Activated naive CD4-positive, alpha-beta T cell (primary cell): ENCODE results near the gene SDK1.

ENCODE experiments used
- DNase-seq, 4 experiments: peaks; one replicate each; lab custom pipeline; 2025; lab: John Stamatoyannopoulos, UW

Gene SDK1

GRCh38 chr7:3591219-3591618 lies 290.2 kb downstream of the SDK1 start:
- no peak for DNase-seq

GRCh38 chr7:3591944-3592343 lies 290.9 kb downstream of the SDK1 start:
- no peak for DNase-seq

GRCh38 chr7:3592401-3593134 lies 291.5 kb downstream of the SDK1 start:
- no peak for DNase-seq

- DNase-seq = no peak
These were observed 293.8 kb downstream of the SDK1 start for GRCh38 chr7:3594901-3595300.

GRCh38 chr7:3598854-3599253 lies 297.8 kb downstream of the SDK1 start:
- no peak for DNase-seq

GRCh38 chr7:3605222-3605621 lies 304.2 kb downstream of the SDK1 start:
- DNase-seq = no peak

- DNase-seq = no peak
These were observed 305.4 kb downstream of the SDK1 start for GRCh38 chr7:3606436-3606835.

GRCh38 chr7:3607847-3608246 lies 306.8 kb downstream of the SDK1 start:
- DNase-seq = no peak

GRCh38 chr7:3616306-3616705 lies 315.3 kb downstream of the SDK1 start:
- DNase-seq = no peak

- no peak for DNase-seq
These were observed 329.0 kb downstream of the SDK1 start for GRCh38 chr7:3630081-3630480.

GRCh38 chr7:3634396-3634795 lies 333.3 kb downstream of the SDK1 start:
- no peak for DNase-seq

GRCh38 chr7:3636131-3636860 lies 335.2 kb downstream of the SDK1 start:
- no peak for DNase-seq

- no peak for DNase-seq
These were observed 338.2 kb downstream of the SDK1 start for GRCh38 chr7:3639253-3639652.

- no peak for DNase-seq
These were observed 340.5 kb downstream of the SDK1 start for GRCh38 chr7:3641582-3641981.

- DNase-seq = no peak
These were observed 342.0 kb downstream of the SDK1 start for GRCh38 chr7:3643091-3643490.

GRCh38 chr7:3648276-3648675 lies 347.2 kb downstream of the SDK1 start:
- DNase-seq = no peak

GRCh38 chr7:3649250-3649649 lies 348.2 kb downstream of the SDK1 start:
- no peak for DNase-seq

- DNase-seq = no peak
These were observed 348.8 kb downstream of the SDK1 start for GRCh38 chr7:3649678-3650440.

GRCh38 chr7:3650844-3651243 lies 349.8 kb downstream of the SDK1 start:
- no peak for DNase-seq

GRCh38 chr7:3655635-3656034 lies 354.6 kb downstream of the SDK1 start:
- DNase-seq = no peak

- no peak for DNase-seq
These were observed 356.2 kb downstream of the SDK1 start for GRCh38 chr7:3657206-3657605.

- no peak for DNase-seq
These were observed 367.7 kb downstream of the SDK1 start for GRCh38 chr7:3668743-3669142.

GRCh38 chr7:3670898-3671297 lies 369.8 kb downstream of the SDK1 start:
- no peak for DNase-seq
